A673 (cell line): ENCODE data around the gene BATF3. TPM values are rescaled to one million over a fixed set of nuclear protein-coding genes. Genes with fewer than 3 reads are reported as not detected.
"Not testable (repeated sequence)": the region's sequence is repeated elsewhere in the genome, so short reads cannot be mapped to it uniquely, and the experiment has no call there.

Experiments
- BruUV-seq: library from RNA; stranded (reverse); fragments of 400-500 nt; replicated peaks from 2 replicates; lab custom pipeline; 2021; lab: Mats Ljungman, UMichigan
- CTCF ChIA-PET: fragments of 300-600 bp; sonication (Branson Sonifier 250); formaldehyde crosslinking; loops from one replicate; lab custom pipeline; 2022; ENCODE audit warnings: antibody characterized with exemption; lab: Charles Lee
- POLR2A ChIA-PET: fragments of 300-600 bp; sonication (Branson Sonifier 250); formaldehyde crosslinking; loops from one replicate; lab custom pipeline; 2022; ENCODE audit warnings: antibody characterized with exemption; ENCODE audit not compliant: low non-redundant PET; lab: Charles Lee
- DNase-seq: peaks from one replicate; pipeline ENCODE4 v3.0.0-alpha.2; 2015; ENCODE audit warnings: low spot score
- H3K27ac ChIP-seq: fragments of 200-600 bp; sonication (generic); 2 replicates; pipeline ENCODE4 v1.5.1; 2016; ENCODE audit warnings: mixed run types, low read depth, mild to moderate bottlenecking, mixed read lengths, antibody characterized with exemption, low read length; ENCODE audit not compliant: poor library complexity, severe bottlenecking
- H3K27me3 ChIP-seq: fragments of 200-600 bp; sonication (generic); replicated peaks from 2 replicates; pipeline ENCODE4 v1.6.1; 2017; ENCODE audit warnings: mixed run types, low read depth, mild to moderate bottlenecking, mixed read lengths, antibody characterized with exemption, low read length; ENCODE audit not compliant: insufficient read depth, poor library complexity
- H3K36me3 ChIP-seq: fragments of 200-600 bp; sonication (generic); 2 replicates; pipeline ENCODE4 v1.6.1; 2016; ENCODE audit warnings: mixed run types, mild to moderate bottlenecking, mixed read lengths, antibody characterized with exemption, low read length; ENCODE audit not compliant: insufficient read depth, poor library complexity, severe bottlenecking
- H3K4me1 ChIP-seq: fragments of 200-600 bp; sonication (generic); 2 replicates; pipeline ENCODE4 v1.6.1; 2017; ENCODE audit warnings: mixed run types, mild to moderate bottlenecking, mixed read lengths, antibody characterized with exemption, low read length; ENCODE audit not compliant: insufficient read depth, poor library complexity, severe bottlenecking
- H3K4me3 ChIP-seq: fragments of 200-600 bp; sonication (generic); 2 replicates; pipeline ENCODE4 v1.5.1; 2016; ENCODE audit warnings: low read depth, mixed run types, mild to moderate bottlenecking, mixed read lengths, low read length; ENCODE audit not compliant: poor library complexity, severe bottlenecking
- H3K9me3 ChIP-seq: fragments of 200-600 bp; sonication (generic); 2 replicates; pipeline ENCODE4 v1.6.1; 2016; ENCODE audit warnings: mixed run types, low read depth, mild to moderate bottlenecking, mixed read lengths, antibody characterized with exemption, low read length; ENCODE audit not compliant: poor library complexity, severe bottlenecking
- EZH2 ChIP-seq: fragments of 200-600 bp; sonication (generic); IDR thresholded peaks from 2 replicates; pipeline ENCODE4 v1.6.1; 2017; ENCODE audit warnings: borderline replicate concordance, low read depth, mild to moderate bottlenecking, mixed read lengths, antibody characterized with exemption, low read length; ENCODE audit not compliant: poor library complexity, severe bottlenecking
- intact Hi-C: fragments of 100-400 bp; cut with micrococcal nuclease; formaldehyde crosslinking; loops from one replicate; pipeline ENCODE4 v1.10.0; 2022; ENCODE audit not compliant: unreplicated experiment
- total RNA-seq: library from RNA; stranded (reverse); gene quantifications from 2 replicates; pipeline ENCODE4 v1.2.3, GENCODE V29; 2021
- TF ChIP-seq, protein P1 (sequence below): fragments of 300-800, 200-600 bp; sonication (generic); conservative IDR thresholded peaks from 2 replicates; pipeline ENCODE4 v1.5.1; 2017; ENCODE audit warnings: low read depth, mild to moderate bottlenecking, antibody characterized with exemption, low read length, moderate library complexity, mixed read lengths

BATF3 gene
- total RNA-seq, 1 experiment from 2014 or later: 6.9 TPM

- intact Hi-C loops: loop anchor here (1.0 to 5.0 kb wide), 3 partner anchors 117 to 330 kb away; no protein-coding TSS in a partner anchor
- POLR2A ChIA-PET: interaction anchor here (0.6 kb wide), 2 partner anchors 57 to 239 kb away, joined by 3 to 5 read pairs; partner anchors contain the start of gene ATF3
- CTCF ChIA-PET: interaction anchor here (0.5 to 1.3 kb wide), 13 partner anchors 10 to 399 kb away, joined by 3 to 14 read pairs (median 4); partner anchors contain the start of genes BATF3 and FLVCR1
- Histone ChIP-seq H3K36me3 (no peaks in the 10 kb centered on the region), H3K4me1 (peaks cover 17% of the 10 kb centered on the region), H3K9me3 (no peaks in the 10 kb centered on the region), H3K27me3 (no peaks in the 10 kb centered on the region), H3K27ac (peak overlapping the region; percentile 49), H3K4me3 (peak overlapping the region; percentile 50)
- DNase-seq: peak; percentile 87
- no TSS peak for BruUV-seq
- TF ChIP-seq EZH2: no peak
- TF ChIP-seq, protein P1, sequence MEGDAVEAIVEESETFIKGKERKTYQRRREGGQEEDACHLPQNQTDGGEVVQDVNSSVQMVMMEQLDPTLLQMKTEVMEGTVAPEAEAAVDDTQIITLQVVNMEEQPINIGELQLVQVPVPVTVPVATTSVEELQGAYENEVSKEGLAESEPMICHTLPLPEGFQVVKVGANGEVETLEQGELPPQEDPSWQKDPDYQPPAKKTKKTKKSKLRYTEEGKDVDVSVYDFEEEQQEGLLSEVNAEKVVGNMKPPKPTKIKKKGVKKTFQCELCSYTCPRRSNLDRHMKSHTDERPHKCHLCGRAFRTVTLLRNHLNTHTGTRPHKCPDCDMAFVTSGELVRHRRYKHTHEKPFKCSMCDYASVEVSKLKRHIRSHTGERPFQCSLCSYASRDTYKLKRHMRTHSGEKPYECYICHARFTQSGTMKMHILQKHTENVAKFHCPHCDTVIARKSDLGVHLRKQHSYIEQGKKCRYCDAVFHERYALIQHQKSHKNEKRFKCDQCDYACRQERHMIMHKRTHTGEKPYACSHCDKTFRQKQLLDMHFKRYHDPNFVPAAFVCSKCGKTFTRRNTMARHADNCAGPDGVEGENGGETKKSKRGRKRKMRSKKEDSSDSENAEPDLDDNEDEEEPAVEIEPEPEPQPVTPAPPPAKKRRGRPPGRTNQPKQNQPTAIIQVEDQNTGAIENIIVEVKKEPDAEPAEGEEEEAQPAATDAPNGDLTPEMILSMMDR: peak; percentile 97
These were observed 34.2 kb downstream of the BATF3 start for GRCh38 chr1:212665241-212666115.

DNA sequence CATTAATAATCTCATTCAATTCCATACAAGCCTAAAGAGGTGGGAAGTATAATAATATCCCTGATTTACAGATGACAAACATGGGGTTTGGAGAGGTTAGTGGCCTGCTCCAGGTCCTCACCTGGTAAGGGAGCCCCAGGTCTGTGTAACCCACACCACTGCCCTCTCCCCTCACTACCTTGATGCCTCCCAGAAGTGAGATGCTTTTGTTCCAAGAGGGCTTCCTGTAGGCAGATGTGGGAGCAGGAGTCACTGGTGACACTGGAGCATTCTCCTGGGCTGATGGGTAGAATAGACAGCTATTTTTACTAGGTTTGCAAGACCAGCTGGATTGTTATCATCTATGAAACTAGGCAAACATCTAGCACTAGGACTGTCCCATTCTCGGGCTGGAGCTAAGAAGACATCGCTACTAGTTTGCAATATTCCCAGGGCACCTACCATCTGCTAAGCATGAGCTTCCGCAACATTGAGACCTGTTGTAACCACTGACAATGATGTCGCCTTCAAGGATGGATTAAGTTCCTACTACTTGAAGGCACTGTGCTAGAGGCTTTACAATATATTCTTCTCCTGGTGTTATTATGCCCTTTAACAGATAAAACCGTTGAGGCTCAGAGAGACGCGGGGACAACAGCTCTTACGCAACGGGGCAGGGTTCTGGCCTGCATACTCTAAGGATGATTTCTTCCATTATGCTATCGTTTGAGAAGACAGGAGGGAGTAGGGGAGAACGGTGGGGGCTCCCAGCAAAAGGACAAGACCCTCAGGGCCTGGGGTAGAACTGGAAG lies 35.0 kb downstream of the BATF3 start:
- no peak overlapping the region for H3K4me3 ChIP-seq
- H3K27me3 ChIP-seq: no peaks in the 10 kb centered on the region
- no TSS peak for BruUV-seq
- peaks cover 17% of the 10 kb centered on the region for H3K4me1 ChIP-seq
- H3K36me3 ChIP-seq: no peaks in the 10 kb centered on the region
- ChIA-PET CTCF (interaction anchor here (0.5 to 1.3 kb wide), 12 partner anchors 9 to 331 kb away, joined by 3 to 14 read pairs (median 4); partner anchors contain the start of genes BATF3 and FLVCR1), POLR2A (interaction anchor here (0.6 kb wide), 2 partner anchors 56 to 238 kb away, joined by 3 to 5 read pairs; partner anchors contain the start of gene ATF3)
- TF ChIP-seq EZH2: no peak
- TF ChIP-seq, protein P1: no peak
- H3K9me3 ChIP-seq: no peaks in the 10 kb centered on the region
- no peak for DNase-seq
- intact Hi-C loops: loop anchor here (1.0 to 5.0 kb wide), 3 partner anchors 118 to 331 kb away; no protein-coding TSS in a partner anchor
- H3K27ac ChIP-seq: no peak overlapping the region

DNA sequence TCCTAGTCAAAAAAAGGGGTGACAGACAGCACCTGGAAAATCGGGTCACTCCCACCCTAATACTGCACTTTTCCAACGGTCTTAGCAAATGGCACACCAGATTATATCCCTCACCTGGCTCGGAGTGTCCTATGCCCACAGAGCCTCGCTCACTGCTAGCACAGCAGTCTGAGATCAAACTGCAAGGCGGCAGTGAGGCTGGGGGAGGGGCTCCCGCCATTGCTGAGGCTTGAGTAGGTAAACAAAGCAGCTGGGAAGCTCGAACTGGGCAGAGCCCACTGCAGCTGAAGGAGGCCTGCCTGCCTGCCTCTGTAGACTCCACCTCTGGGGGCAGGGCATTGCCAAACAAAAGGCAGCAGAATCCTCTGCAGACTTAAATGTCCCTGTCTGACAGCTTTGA lies 41.4 kb downstream of the BATF3 start:
- BruUV-seq: not testable (repeated sequence)

More for the DNA sequence above, 41.4 kb downstream of the BATF3 start:
- H3K27me3 ChIP-seq, CTCF ChIA-PET, H3K9me3 ChIP-seq, H3K36me3 ChIP-seq, POLR2A ChIA-PET, H3K4me3 ChIP-seq, intact Hi-C loops, H3K27ac ChIP-seq, H3K4me1 ChIP-seq, DNase-seq: not testable (repeated sequence)
